CD4-positive, alpha-beta T cell treated with Interleukin-15 for 4 hours (primary cell): ENCODE results near the gene DMRTA1.
"Not testable (repeated sequence)": the region's sequence is repeated elsewhere in the genome, so short reads cannot be mapped to it uniquely, and the experiment has no call there.

ENCODE experiments used
- DNase-seq: peaks from one replicate; pipeline ENCODE4 v3.0.0-alpha.2; 2020; ENCODE audit warnings: low spot score

DMRTA1 gene

GRCh38 chr9:22463205-22463604 lies 16.6 kb downstream of the DMRTA1 start:
- DNase-seq = no peak

DNA sequence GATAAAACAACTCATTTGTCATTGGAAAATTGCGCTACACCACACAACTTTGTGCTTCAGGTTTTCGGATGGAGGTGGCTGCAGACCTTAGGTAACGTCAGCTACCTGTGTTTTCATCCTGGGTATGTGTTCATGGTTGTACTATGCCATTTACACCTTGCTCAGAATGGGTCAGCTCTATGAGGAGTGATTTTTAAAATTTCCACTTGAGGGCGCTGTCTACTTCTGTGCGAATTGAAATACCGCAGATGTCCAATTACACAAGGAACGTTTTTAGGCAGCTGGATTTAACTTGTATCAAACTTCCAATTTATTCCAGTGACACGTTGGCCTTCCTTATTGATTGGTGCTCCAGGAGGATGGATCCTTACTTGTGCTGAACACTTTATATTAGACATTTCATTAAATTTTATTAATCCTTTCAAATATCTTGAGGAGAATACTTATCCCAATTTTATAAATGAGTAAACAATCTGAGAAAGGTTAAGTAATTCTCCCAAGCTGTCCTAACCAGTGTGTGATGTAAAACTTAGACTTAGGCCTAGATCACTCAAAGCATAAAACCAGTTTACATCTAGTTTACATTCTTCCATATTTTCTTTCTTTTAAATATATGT lies 23.4 kb downstream of the DMRTA1 start:
- peak; percentile 12 for DNase-seq

DNA sequence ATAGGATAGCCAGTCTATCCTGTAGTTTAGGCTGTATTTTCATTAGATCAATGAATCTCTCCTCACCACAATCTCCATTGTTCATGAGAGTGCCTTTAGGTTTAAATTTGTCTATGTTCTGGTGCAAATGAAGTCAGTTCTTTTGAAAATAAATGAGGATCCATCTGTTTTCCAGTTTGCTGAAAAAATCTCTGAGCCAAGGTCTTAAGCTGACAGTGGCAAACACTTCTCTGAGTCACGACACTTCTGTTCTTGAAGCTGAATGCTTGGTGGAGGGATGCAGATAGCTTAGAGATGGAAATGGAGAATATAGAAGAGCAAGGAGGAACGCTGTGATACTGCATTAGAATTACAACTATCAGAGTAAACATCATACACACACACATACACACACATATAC lies 34.9 kb downstream of the DMRTA1 start:
- no peak for DNase-seq

- DNase-seq = no peak
These were observed 37.0 kb downstream of the DMRTA1 start for GRCh38 chr9:22483528-22484070.

DNA sequence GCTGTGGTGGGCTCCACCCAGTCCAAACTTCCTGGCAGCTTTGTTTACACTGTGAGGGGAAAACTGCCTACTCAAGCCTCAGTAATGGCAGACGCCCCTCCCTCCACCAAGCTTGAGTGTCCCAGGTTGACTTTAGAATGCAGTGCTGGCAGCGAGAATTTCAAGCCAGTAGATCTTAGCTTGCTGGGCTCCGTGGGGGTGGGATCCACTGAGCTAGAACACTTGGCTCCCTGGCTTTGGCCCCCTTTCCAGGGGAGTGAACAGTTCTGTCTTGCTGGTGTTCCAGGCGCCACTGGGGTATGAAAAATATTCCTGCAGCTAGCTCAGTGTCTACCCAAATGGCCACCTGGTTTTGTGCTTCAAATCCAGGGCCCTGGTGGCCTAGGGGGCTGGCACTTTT lies 49.6 kb downstream of the DMRTA1 start:
- DNase-seq = not testable (repeated sequence)
